ENCODE measurements around the gene EFCAB11.

Gene EFCAB11

GRCh38 chr14:89798212-89798773 lies 156.2 kb downstream of the EFCAB11 start:
- no peak for TF ChIP-seq GABPA (IDR thresholded peaks at IDR 0.05; ENCODE audit: low read depth)
- TF ChIP-seq REST (IDR thresholded peaks at IDR 0.05; ENCODE audit: insufficient replicate concordance, low read depth): no peak
- no peak for TF ChIP-seq POLR2AphosphoS5 (IDR thresholded peaks at IDR 0.05; ENCODE audit: low read depth)
- no peak for TF ChIP-seq SPI1 (IDR thresholded peaks at IDR 0.05; ENCODE audit: borderline replicate concordance, low read depth)
- TF ChIP-seq CTCF (IDR thresholded peaks at IDR 0.05; ENCODE audit: insufficient read depth, low read length): no peak

GRCh38 chr14:89797148-89797547 lies 157.4 kb downstream of the EFCAB11 start:
- TF ChIP-seq GABPA (IDR thresholded peaks at IDR 0.05; ENCODE audit: low read depth): no peak
- TF ChIP-seq REST (IDR thresholded peaks at IDR 0.05; ENCODE audit: insufficient replicate concordance, low read depth): no peak
- TF ChIP-seq POLR2AphosphoS5 (IDR thresholded peaks at IDR 0.05; ENCODE audit: low read depth): no peak
- TF ChIP-seq CTCF (IDR thresholded peaks at IDR 0.05; ENCODE audit: insufficient read depth, low read length): no peak
- no peak for TF ChIP-seq SPI1 (IDR thresholded peaks at IDR 0.05; ENCODE audit: borderline replicate concordance, low read depth)
- Histone ChIP-seq H3K27ac (replicated peaks) (no peak overlapping the region), H3K27me3 (ENCODE audit: insufficient read depth, poor library complexity, severe bottlenecking) (no peaks in the 10 kb centered on the region), H3K4me3 (replicated peaks; ENCODE audit: insufficient read depth, low read length) (no peak overlapping the region)
- no peak for DNase-seq (ENCODE audit: low read depth in 1 of 2, low spot score in 1 of 2)

More at GRCh38 chr14:89798212-89798773, 156.2 kb downstream of the EFCAB11 start:
- no peak overlapping the region for H3K27ac ChIP-seq (replicated peaks)
- H3K27me3 ChIP-seq (ENCODE audit: insufficient read depth, poor library complexity, severe bottlenecking): no peaks in the 10 kb centered on the region
- H3K4me3 ChIP-seq (replicated peaks; ENCODE audit: insufficient read depth, low read length): no peak overlapping the region
- no peak for DNase-seq (ENCODE audit: low read depth in 1 of 2, low spot score in 1 of 2)

GRCh38 chr14:89794096-89794495 lies 160.4 kb downstream of the EFCAB11 start:
- no peak for TF ChIP-seq REST (IDR thresholded peaks at IDR 0.05; ENCODE audit: insufficient replicate concordance, low read depth)
- no peak for TF ChIP-seq SPI1 (IDR thresholded peaks at IDR 0.05; ENCODE audit: borderline replicate concordance, low read depth)
- no peak for TF ChIP-seq POLR2AphosphoS5 (IDR thresholded peaks at IDR 0.05; ENCODE audit: low read depth)
- no peak for TF ChIP-seq CTCF (IDR thresholded peaks at IDR 0.05; ENCODE audit: insufficient read depth, low read length)
- TF ChIP-seq GABPA (IDR thresholded peaks at IDR 0.05; ENCODE audit: low read depth): no peak
- no peak for DNase-seq (ENCODE audit: low read depth in 1 of 2, low spot score in 1 of 2)
- no peaks in the 10 kb centered on the region for H3K27me3 ChIP-seq (ENCODE audit: insufficient read depth, poor library complexity, severe bottlenecking)
- no peak overlapping the region for H3K27ac ChIP-seq (replicated peaks)
- no peak overlapping the region for H3K4me3 ChIP-seq (replicated peaks; ENCODE audit: insufficient read depth, low read length)
